ENCODE measurements around the gene SAP30BP. TPM values are rescaled to one million over a fixed set of nuclear protein-coding genes. Genes with fewer than 3 reads are reported as not detected.

SAP30BP gene
- total and polyA plus RNA-seq, 2 of the 13 experiments (the other 11 are each of a cell fraction or from before 2014, with no cell fraction given), result 67.7 to 99.4 TPM

GRCh38 chr17:75695141-75695829 lies 28.1 kb downstream of the SAP30BP start:
- Histone ChIP-seq H4K20me1 (ENCODE audit: insufficient read depth, low read length) (no peaks in the 10 kb centered on the region; the same call in 1 of the 2 replicates), H3K4me1 (ENCODE audit: insufficient read depth, low read length) (peaks cover 39% of the 10 kb centered on the region), H3K79me2 (ENCODE audit: insufficient read depth, low read length) (no peaks in the 10 kb centered on the region), H3K27me3 (ENCODE audit: control insufficient read depth in 1 of 2, insufficient read depth in 2 of 2, low read length in 2 of 2) (no peaks in the 10 kb centered on the region), H3K9me3 (ENCODE audit: low read length) (no peaks in the 10 kb centered on the region), H3K4me3 (replicated peaks in 1 of 3; ENCODE audit: insufficient read depth in 1 of 3, low read depth in 2 of 3, low read length in 3 of 3) (no peak overlapping the region), H3K27ac (ENCODE audit: extremely low read length, insufficient read depth, low read length) (no peak overlapping the region), H3K4me2 (ENCODE audit: low read depth, low read length) (no peak overlapping the region), H2AFZ (ENCODE audit: low read length) (no peak overlapping the region), H3K9ac (ENCODE audit: insufficient read depth, low read depth, low read length) (no peak overlapping the region), H3K36me3 (replicated peaks in 1 of 2; ENCODE audit: control insufficient read depth in 1 of 2, insufficient read depth in 2 of 2, low read length in 2 of 2) (peaks cover 34 to 76% of the 10 kb centered on the region in 2 experiments)
- POLR2A ChIA-PET, result interaction anchor here (0.7 to 2.5 kb wide), 2 partner anchors 43 to 85 kb away, joined by 3 to 7 read pairs; a partner anchor contains a TSS
- ATAC-seq, result no peak
- CTCF ChIA-PET (ENCODE audit: low intra/inter-chr PET ratio, low total read pairs), result no interaction called here
- in situ Hi-C loops (cut with HindIII; ENCODE audit: extremely low pct_ligation_motif_present, low pct_unique_long_range_greater_than_20kb) (no loop called here), intact Hi-C loops (cut with micrococcal nuclease; ENCODE audit: unreplicated experiment) (no loop called here)
- FAIRE-seq, result no peak
- no peak for DNase-seq (ENCODE audit: low spot score)
- TF ChIP-seq ZNF777 (CRISPR knock-in tag; IDR thresholded peaks at IDR 0.05) (no peak), ZBTB14 (CRISPR knock-in tag; IDR thresholded peaks at IDR 0.05) (no peak), ZNF281 (CRISPR knock-in tag; IDR thresholded peaks at IDR 0.05; ENCODE audit: borderline replicate concordance) (no peak), PAX8 (CRISPR knock-in tag; IDR thresholded peaks at IDR 0.05; ENCODE audit: borderline replicate concordance) (no peak), U2AF2 (IDR thresholded peaks at IDR 0.05; ENCODE audit: low read depth, low read length) (no peak), KDM6A (CRISPR knock-in tag; IDR thresholded peaks at IDR 0.05; ENCODE audit: low read depth) (no peak), ZNF720 (CRISPR knock-in tag; IDR thresholded peaks at IDR 0.05) (no peak), MEIS1 (CRISPR knock-in tag; IDR thresholded peaks at IDR 0.05; ENCODE audit: borderline replicate concordance) (no peak), ADNP (CRISPR knock-in tag; IDR thresholded peaks at IDR 0.05) (no peak), TP53 (CRISPR knock-in tag; conservative IDR thresholded peaks at IDR 0.05) (no peak), NFRKB (IDR thresholded peaks at IDR 0.05) (no peak), ZSCAN5A (CRISPR knock-in tag; IDR thresholded peaks at IDR 0.05; ENCODE audit: borderline replicate concordance) (no peak), ZMYM4 (CRISPR knock-in tag; IDR thresholded peaks at IDR 0.05) (no peak)
- 95% methylated on average over 7 of the region's 7 CpGs for WGBS (ENCODE audit: low lambda C conversion rate)
- BruUV-seq (replicated peaks), result no TSS peak
